Kidney epithelial cell (primary cell): ENCODE results near the gene HES2. TPM values are rescaled to one million over a fixed set of nuclear protein-coding genes. Genes with fewer than 3 reads are reported as not detected.
"Not testable (repeated sequence)": the region's sequence is repeated elsewhere in the genome, so short reads cannot be mapped to it uniquely, and the experiment has no call there.

ENCODE experiments used
- DNase-seq: peaks from one replicate; pipeline ENCODE4 v3.0.0-alpha.2; 2010; ENCODE audit warnings: low read depth
- H3K27me3 ChIP-seq: 2 replicates; pipeline ENCODE4 v1.6.0; 2011; ENCODE audit warnings: low read length; ENCODE audit not compliant: control insufficient read depth, insufficient read depth
- H3K36me3 ChIP-seq: 2 replicates; pipeline ENCODE4 v1.5.1; 2011; ENCODE audit warnings: low read length; ENCODE audit not compliant: control insufficient read depth, insufficient read depth
- H3K4me3 ChIP-seq: 2 replicates; pipeline ENCODE4 v1.5.1; 2011; ENCODE audit warnings: low read depth, mild to moderate bottlenecking, control low read depth, low read length
- CTCF ChIP-seq: IDR thresholded peaks from 2 replicates; pipeline ENCODE4 v1.5.1; 2011; ENCODE audit warnings: mild to moderate bottlenecking, moderate library complexity, low read length, control low read depth, inconsistent platforms; ENCODE audit not compliant: insufficient read depth, poor library complexity, severe bottlenecking
- total RNA-seq: library from RNA; depleted of rRNA; stranded (reverse); fragments of >200 nt; gene quantifications from 2 replicates; pipeline ENCODE4 v1.2.3, GENCODE V29; 2015

HES2 gene
- total RNA-seq, 1 donor from 2014 or later: 15.9 TPM

- no peaks in the 10 kb centered on the region for H3K27me3 ChIP-seq
- no peak for DNase-seq
- no peak for TF ChIP-seq CTCF
- H3K36me3 ChIP-seq: no peaks in the 10 kb centered on the region
- H3K4me3 ChIP-seq: no peak overlapping the region
Measured at GRCh38 chr1:6401673-6402072, 18.0 kb downstream of the HES2 start.

GRCh38 chr1:6399294-6399693 lies 20.4 kb downstream of the HES2 start:
- TF ChIP-seq CTCF: no peak
- Histone ChIP-seq H3K27me3 (no peaks in the 10 kb centered on the region), H3K4me3 (no peak overlapping the region), H3K36me3 (no peaks in the 10 kb centered on the region)
- no peak for DNase-seq

GRCh38 chr1:6397844-6398441 lies 21.8 kb downstream of the HES2 start:
- no peaks in the 10 kb centered on the region for H3K36me3 ChIP-seq
- DNase-seq: no peak
- no peaks in the 10 kb centered on the region for H3K27me3 ChIP-seq
- no peak overlapping the region for H3K4me3 ChIP-seq
- TF ChIP-seq CTCF: no peak

- Histone ChIP-seq H3K36me3 (no peaks in the 10 kb centered on the region), H3K4me3 (no peak overlapping the region), H3K27me3 (no peaks in the 10 kb centered on the region)
- TF ChIP-seq CTCF: no peak
- DNase-seq: no peak
Measured at GRCh38 chr1:6396998-6397397, 22.7 kb downstream of the HES2 start.

- not testable (repeated sequence) for H3K36me3 ChIP-seq, DNase-seq, H3K27me3 ChIP-seq, H3K4me3 ChIP-seq
Measured at GRCh38 chr1:6395781-6396244, 23.9 kb downstream of the HES2 start.

- H3K27me3 ChIP-seq, H3K36me3 ChIP-seq, DNase-seq, H3K4me3 ChIP-seq: not testable (repeated sequence)
Measured at GRCh38 chr1:6395130-6395529, 24.6 kb downstream of the HES2 start.
